HepG2 (cell line): Measurements from ENCODE around the gene ALK.

Experiments
- KLF6 ChIP-seq: IDR thresholded peaks from 2 replicates; pipeline ENCODE4 v1.8.0; 2016; ENCODE audit warnings: missing biosample characterization, missing genetic modification reagents
- NR2C2 ChIP-seq: sonication (generic); formaldehyde crosslinking; IDR thresholded peaks from 2 replicates; pipeline ENCODE4 v1.4.0; 2020; ENCODE audit warnings: missing genetic modification reagents, mild to moderate bottlenecking, moderate library complexity, borderline replicate concordance
- SP1 ChIP-seq, 2 experiments: fragments of 450-650 bp in 1 of 2; sonication (generic) in 1 of 2; formaldehyde crosslinking in 1 of 2; IDR thresholded peaks; 2 replicates each; pipeline versions ENCODE4 v1.4.0 to v1.6.1; 2016 to 2020; ENCODE audit warnings: missing genetic modification reagents in 1 of 2
- ZBTB1 ChIP-seq: sonication (generic); formaldehyde crosslinking; IDR thresholded peaks from 2 replicates; pipeline ENCODE4 v1.4.0; 2020; ENCODE audit warnings: missing genetic modification reagents, borderline replicate concordance
- ZNF230 ChIP-seq: sonication (generic); formaldehyde crosslinking; IDR thresholded peaks from 2 replicates; pipeline ENCODE4 v1.4.0; 2020; ENCODE audit warnings: mild to moderate bottlenecking, missing genetic modification reagents

GRCh38 chr2:29530281-29530680, 391.1 kb downstream of the ALK start:
- TF ChIP-seq ZNF230 (CRISPR knock-in tag) (no peak), KLF6 (CRISPR knock-in tag) (no peak), NR2C2 (CRISPR knock-in tag) (no peak), ZBTB1 (no peak), SP1 (IDR thresholded peaks at IDR 0.05) (no peak), SP1 (CRISPR knock-in tag; IDR thresholded peaks at IDR 0.05) (no peak)
